Uterine smooth muscle cell (primary cell): ENCODE measurements around the gene PHIP. TPM values are rescaled to one million over a fixed set of nuclear protein-coding genes. Genes with fewer than 3 reads are reported as not detected.

Experiments used
- total RNA-seq: library from RNA; depleted of rRNA; stranded (reverse); fragments of >200 nt; gene quantifications from 2 replicates; pipeline ENCODE4 v1.2.3, GENCODE V29; 2014

The PHIP gene
- total RNA-seq, result 28.2 and 32.2 TPM in 2 replicates

GRCh38 chr6:79078075-79078969 is at the start of gene PHIP:
Gene PHIP, minus strand, starts transcription at chr6:79078254. Its CDS starts 186 bp downstream, at chr6:79078068.

Other genes with a start within 250 kb of the PHIP start
- gene IRAK1BP1, start 210.7 kb downstream of the PHIP start, total RNA-seq, result 3.7 and 5.4 TPM in 2 replicates
- 25.2 and 42.2 TPM in 2 replicates for gene HMGN3, start 156.4 kb upstream of the PHIP start, total RNA-seq